ENCODE measurements around the gene GAGE2A. TPM values are rescaled to one million over a fixed set of nuclear protein-coding genes. Genes with fewer than 3 reads are reported as not detected.
"Not testable (repeated sequence)": the region's sequence is repeated elsewhere in the genome, so short reads cannot be mapped to it uniquely, and the experiment has no call there.

Gene GAGE2A, protein sequence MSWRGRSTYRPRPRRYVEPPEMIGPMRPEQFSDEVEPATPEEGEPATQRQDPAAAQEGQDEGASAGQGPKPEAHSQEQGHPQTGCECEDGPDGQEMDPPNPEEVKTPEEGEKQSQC
- total RNA-seq, result not detected
- long read RNA-seq, result 0 reads

- intact Hi-C loops (cut with micrococcal nuclease); ATAC-seq; DNase-seq: not testable (repeated sequence)
Observed at GRCh38 chrX:49589196-49589595, at the start of gene GAGE2A. Gene GAGE2A, plus strand, starts transcription at chrX:49589496. Its CDS starts 1,155 bp downstream, at chrX:49590651.

GRCh38 chrX:49541433-49541832 lies 47.9 kb upstream of the GAGE2A start, which contains the start of gene GAGE12D:
Gene GAGE12D, plus strand, starts transcription at chrX:49541733. Its CDS starts 1,155 bp downstream, at chrX:49542888.
- ATAC-seq; intact Hi-C loops (cut with micrococcal nuclease); DNase-seq: not testable (repeated sequence)

DNA sequence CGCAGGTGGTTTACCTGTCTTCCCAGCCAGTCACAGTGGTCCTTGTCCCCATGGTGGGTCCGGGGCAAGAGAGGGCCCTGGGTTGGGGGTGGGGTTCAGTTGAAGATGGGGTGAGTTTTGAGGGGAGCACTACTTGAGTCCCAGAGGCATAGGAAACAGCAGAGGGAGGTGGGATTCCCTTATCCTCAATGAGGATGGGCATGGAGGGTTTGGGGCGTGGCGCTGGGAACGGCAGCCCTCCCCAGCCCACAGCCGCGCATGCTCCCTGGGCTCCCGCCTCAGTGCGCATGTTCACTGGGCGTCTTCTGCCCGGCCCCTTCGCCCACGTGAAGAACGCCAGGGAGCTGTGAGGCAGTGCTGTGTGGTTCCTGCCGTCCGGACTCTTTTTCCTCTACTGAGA lies 38.3 kb upstream of the GAGE2A start, which contains the start of gene GAGE12E:
Gene GAGE12E, plus strand, starts transcription at position 301 of the 400 bp plus-strand sequence. CDS start 1,155 bp downstream, outside the sequence.
- DNase-seq; intact Hi-C loops (cut with micrococcal nuclease); ATAC-seq: not testable (repeated sequence)

DNA sequence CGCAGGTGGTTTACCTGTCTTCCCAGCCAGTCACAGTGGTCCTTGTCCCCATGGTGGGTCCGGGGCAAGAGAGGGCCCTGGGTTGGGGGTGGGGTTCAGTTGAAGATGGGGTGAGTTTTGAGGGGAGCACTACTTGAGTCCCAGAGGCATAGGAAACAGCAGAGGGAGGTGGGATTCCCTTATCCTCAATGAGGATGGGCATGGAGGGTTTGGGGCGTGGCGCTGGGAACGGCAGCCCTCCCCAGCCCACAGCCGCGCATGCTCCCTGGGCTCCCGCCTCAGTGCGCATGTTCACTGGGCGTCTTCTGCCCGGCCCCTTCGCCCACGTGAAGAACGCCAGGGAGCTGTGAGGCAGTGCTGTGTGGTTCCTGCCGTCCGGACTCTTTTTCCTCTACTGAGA lies 28.8 kb upstream of the GAGE2A start, which contains the start of gene GAGE12F:
Gene GAGE12F, plus strand, starts transcription at position 301 of the 400 bp plus-strand sequence. CDS start 1,155 bp downstream, outside the sequence.
- ATAC-seq; DNase-seq; intact Hi-C loops (cut with micrococcal nuclease): not testable (repeated sequence)

DNA sequence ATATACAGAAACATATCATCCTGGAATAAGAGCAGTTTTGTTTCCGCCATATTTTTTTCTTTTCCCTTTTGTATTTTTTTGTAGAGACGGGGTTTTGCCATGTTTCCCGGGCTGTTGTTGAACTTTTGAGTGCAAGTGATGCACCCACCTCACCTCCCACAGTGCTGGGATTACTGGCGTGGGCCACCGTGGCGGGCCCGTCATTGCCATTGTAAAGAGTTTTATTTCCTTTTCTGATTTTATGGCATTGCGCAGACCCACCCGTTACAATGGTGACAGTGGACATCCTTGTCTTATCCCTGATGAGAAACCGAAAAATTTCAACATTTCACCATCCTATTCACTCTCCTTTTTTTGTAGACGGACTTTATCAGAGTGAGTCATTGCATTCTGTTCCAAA lies 20.6 kb upstream of the GAGE2A start:
- peak; percentile 13 for DNase-seq
- ATAC-seq; intact Hi-C loops (cut with micrococcal nuclease): not testable (repeated sequence)

GRCh38 chrX:49569152-49569551 lies 20.1 kb upstream of the GAGE2A start:
- DNase-seq; intact Hi-C loops (cut with micrococcal nuclease): not testable (repeated sequence)

DNA sequence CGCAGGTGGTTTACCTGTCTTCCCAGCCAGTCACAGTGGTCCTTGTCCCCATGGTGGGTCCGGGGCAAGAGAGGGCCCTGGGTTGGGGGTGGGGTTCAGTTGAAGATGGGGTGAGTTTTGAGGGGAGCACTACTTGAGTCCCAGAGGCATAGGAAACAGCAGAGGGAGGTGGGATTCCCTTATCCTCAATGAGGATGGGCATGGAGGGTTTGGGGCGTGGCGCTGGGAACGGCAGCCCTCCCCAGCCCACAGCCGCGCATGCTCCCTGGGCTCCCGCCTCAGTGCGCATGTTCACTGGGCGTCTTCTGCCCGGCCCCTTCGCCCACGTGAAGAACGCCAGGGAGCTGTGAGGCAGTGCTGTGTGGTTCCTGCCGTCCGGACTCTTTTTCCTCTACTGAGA lies 19.2 kb upstream of the GAGE2A start, which contains the start of gene GAGE12G:
Gene GAGE12G, plus strand, starts transcription at position 301 of the 400 bp plus-strand sequence. CDS start 1,155 bp downstream, outside the sequence.
- not testable (repeated sequence) for ATAC-seq

More at GRCh38 chrX:49569152-49569551, 20.1 kb upstream of the GAGE2A start:
- not testable (repeated sequence) for ATAC-seq

GRCh38 chrX:49579649-49580048 lies 9.6 kb upstream of the GAGE2A start, which contains the start of gene GAGE12H:
Gene GAGE12H, plus strand, starts transcription at chrX:49579949. Its CDS starts 1,155 bp downstream, at chrX:49581104.
- ATAC-seq; DNase-seq; intact Hi-C loops (cut with micrococcal nuclease): not testable (repeated sequence)

More for the DNA sequence above, 19.2 kb upstream of the GAGE2A start, which contains the start of gene GAGE12G:
- intact Hi-C loops (cut with micrococcal nuclease); DNase-seq: not testable (repeated sequence)

- ATAC-seq; intact Hi-C loops (cut with micrococcal nuclease): not testable (repeated sequence)
- peak; percentile 20 for DNase-seq
Observed at GRCh38 chrX:49589769-49590478, 628 bp downstream of the GAGE2A start.

DNA sequence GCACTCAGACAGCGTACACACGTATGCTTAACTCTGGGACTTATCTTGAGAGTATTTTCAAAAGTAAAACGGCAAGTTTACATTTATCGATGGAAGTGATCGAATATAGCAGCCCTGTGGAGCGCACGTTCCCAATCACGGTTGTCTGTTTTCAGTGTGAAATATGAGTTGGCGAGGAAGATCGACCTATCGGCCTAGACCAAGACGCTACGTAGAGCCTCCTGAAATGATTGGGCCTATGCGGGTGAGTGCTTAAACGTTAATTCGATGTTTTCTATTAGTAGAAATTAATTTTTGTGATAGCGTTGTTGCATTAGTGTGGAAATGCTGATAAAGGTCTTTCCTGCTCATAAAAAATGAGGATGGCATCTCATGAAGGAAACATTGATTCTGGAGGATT lies 1.2 kb downstream of the GAGE2A start:
- ATAC-seq; intact Hi-C loops (cut with micrococcal nuclease); DNase-seq: not testable (repeated sequence)

DNA sequence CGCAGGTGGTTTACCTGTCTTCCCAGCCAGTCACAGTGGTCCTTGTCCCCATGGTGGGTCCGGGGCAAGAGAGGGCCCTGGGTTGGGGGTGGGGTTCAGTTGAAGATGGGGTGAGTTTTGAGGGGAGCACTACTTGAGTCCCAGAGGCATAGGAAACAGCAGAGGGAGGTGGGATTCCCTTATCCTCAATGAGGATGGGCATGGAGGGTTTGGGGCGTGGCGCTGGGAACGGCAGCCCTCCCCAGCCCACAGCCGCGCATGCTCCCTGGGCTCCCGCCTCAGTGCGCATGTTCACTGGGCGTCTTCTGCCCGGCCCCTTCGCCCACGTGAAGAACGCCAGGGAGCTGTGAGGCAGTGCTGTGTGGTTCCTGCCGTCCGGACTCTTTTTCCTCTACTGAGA lies 9.4 kb downstream of the GAGE2A start, which contains the start of gene GAGE1:
Gene GAGE1, plus strand, starts transcription at position 301 of the 400 bp plus-strand sequence. CDS start 1,155 bp downstream, outside the sequence.
- ATAC-seq; intact Hi-C loops (cut with micrococcal nuclease); DNase-seq: not testable (repeated sequence)

GRCh38 chrX:49610718-49611310 lies 21.5 kb downstream of the GAGE2A start:
- intact Hi-C loops (cut with micrococcal nuclease), result no loop called here
- no peak for DNase-seq
- ATAC-seq, result no peak

DNA sequence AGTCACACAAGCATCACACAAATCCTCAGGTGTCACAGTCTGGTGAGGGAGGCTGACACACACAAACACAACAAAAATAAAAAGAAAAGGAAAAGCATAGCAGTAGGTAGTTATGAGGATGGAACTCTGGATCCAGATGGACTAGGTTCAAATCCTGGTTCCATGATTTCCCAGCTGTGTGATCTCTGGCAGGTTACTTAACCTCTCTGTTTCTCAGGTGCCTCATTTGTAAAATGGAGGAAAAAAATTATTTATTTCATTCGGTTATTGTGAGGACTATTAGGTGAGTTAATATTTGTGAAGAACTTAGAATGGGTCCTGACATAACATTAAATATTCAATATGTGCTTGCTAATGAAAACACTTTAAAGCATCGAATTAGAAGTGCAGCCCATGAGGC lies 29.3 kb downstream of the GAGE2A start:
- intact Hi-C loops (cut with micrococcal nuclease), result no loop called here
- DNase-seq, result no peak
- no peak for ATAC-seq

GRCh38 chrX:49627086-49627777 lies 37.9 kb downstream of the GAGE2A start:
- intact Hi-C loops (cut with micrococcal nuclease), result no loop called here
- ATAC-seq (peak; percentile 50), DNase-seq (no peak)

DNA sequence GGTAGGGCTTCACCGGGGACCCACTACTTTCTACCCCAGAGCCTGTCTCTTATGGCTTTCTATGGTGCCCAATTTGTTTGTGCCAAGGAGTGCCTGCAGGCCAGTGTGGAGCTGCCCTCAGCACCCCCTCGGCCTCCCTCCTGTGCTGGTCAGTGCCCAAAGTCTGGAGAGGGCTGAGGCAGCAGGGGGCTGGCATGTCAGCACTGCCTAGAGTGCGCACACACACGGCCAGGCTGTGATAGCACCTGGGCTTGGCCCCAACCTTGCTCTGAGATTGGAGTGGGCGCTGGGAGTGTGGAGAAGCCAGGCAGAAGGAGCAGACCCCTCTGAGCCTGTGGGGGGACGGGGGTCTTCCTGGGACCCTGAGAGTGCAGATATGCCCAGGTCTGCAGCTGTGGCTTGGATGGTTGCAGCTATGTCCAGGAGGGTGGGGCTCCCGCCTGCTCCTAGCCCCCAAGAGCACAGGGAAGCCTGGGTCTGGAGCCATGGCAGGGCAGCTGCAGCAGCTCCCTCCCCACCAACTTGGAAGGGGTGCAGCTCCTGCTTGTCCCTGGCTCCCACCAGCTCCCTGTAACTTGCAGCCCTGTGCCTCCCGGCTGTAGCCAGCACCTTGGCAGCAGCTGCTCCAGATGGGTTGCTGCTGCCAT lies 55.8 kb downstream of the GAGE2A start:
- DNase-seq (no peak), ATAC-seq (no peak)
- intact Hi-C loops (cut with micrococcal nuclease), result no loop called here

Data from left ventricle myocardium superior (tissue), 1 donor.